Mesothelial cell of epicardium (in vitro differentiated cells): Measurements from ENCODE around the gene CDON. TPM values are rescaled to one million over a fixed set of nuclear protein-coding genes. Genes with fewer than 3 reads are reported as not detected.
"Not testable (repeated sequence)": the region's sequence is repeated elsewhere in the genome, so short reads cannot be mapped to it uniquely, and the experiment has no call there.

Experiments
- DNase-seq, 2 experiments: peaks; one replicate each; pipeline ENCODE4 v3.0.0; 2021; ENCODE audit warnings: low spot score in 2 of 2; ENCODE audit not compliant: unreplicated experiment in 2 of 2
- H3K27ac Mint-ChIP-seq: 2 replicates; pipeline ENCODE4 v1.8.0; 2021; ENCODE audit warnings: mixed read lengths
- H3K27me3 Mint-ChIP-seq: 2 replicates; pipeline ENCODE4 v1.8.0; 2021; ENCODE audit warnings: low read depth, mixed read lengths
- H3K36me3 Mint-ChIP-seq: 2 replicates; pipeline ENCODE4 v1.8.0; 2021; ENCODE audit warnings: mixed read lengths
- H3K4me1 Mint-ChIP-seq: 2 replicates; pipeline ENCODE4 v1.8.0; 2021; ENCODE audit warnings: mixed read lengths
- H3K4me3 Mint-ChIP-seq: 2 replicates; pipeline ENCODE4 v1.8.0; 2021; ENCODE audit warnings: mild to moderate bottlenecking, moderate library complexity, mixed read lengths
- H3K9me3 Mint-ChIP-seq: 2 replicates; pipeline ENCODE4 v1.8.0; 2021; ENCODE audit warnings: mixed read lengths
- total RNA-seq: library from RNA; stranded (reverse); gene quantifications from 3 replicates; pipeline ENCODE4 v1.2.1, GENCODE V29; 2021
- TF ChIP-seq, protein P1 (sequence below): fragments of 200-600 bp; sonication (generic); IDR thresholded peaks from one replicate; pipeline ENCODE4 v1.5.0; 2021; ENCODE audit warnings: antibody characterized with exemption; ENCODE audit not compliant: unreplicated experiment

The CDON gene
- total RNA-seq, 1 donor from 2014 or later: 165 TPM

- peaks cover 20% of the 10 kb centered on the region for H3K4me1 Mint-ChIP-seq
- peaks cover 49% of the 10 kb centered on the region for H3K36me3 Mint-ChIP-seq
- no peak for DNase-seq
- no peak overlapping the region for H3K4me3 Mint-ChIP-seq
- TF ChIP-seq, protein P1, sequence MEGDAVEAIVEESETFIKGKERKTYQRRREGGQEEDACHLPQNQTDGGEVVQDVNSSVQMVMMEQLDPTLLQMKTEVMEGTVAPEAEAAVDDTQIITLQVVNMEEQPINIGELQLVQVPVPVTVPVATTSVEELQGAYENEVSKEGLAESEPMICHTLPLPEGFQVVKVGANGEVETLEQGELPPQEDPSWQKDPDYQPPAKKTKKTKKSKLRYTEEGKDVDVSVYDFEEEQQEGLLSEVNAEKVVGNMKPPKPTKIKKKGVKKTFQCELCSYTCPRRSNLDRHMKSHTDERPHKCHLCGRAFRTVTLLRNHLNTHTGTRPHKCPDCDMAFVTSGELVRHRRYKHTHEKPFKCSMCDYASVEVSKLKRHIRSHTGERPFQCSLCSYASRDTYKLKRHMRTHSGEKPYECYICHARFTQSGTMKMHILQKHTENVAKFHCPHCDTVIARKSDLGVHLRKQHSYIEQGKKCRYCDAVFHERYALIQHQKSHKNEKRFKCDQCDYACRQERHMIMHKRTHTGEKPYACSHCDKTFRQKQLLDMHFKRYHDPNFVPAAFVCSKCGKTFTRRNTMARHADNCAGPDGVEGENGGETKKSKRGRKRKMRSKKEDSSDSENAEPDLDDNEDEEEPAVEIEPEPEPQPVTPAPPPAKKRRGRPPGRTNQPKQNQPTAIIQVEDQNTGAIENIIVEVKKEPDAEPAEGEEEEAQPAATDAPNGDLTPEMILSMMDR: no peak
- no peaks in the 10 kb centered on the region for H3K27me3 Mint-ChIP-seq
- no peaks in the 10 kb centered on the region for H3K9me3 Mint-ChIP-seq
- H3K27ac Mint-ChIP-seq: peak overlapping the region; percentile 55
Measured at GRCh38 chr11:125987066-125987641, 75.5 kb downstream of the CDON start.

DNA sequence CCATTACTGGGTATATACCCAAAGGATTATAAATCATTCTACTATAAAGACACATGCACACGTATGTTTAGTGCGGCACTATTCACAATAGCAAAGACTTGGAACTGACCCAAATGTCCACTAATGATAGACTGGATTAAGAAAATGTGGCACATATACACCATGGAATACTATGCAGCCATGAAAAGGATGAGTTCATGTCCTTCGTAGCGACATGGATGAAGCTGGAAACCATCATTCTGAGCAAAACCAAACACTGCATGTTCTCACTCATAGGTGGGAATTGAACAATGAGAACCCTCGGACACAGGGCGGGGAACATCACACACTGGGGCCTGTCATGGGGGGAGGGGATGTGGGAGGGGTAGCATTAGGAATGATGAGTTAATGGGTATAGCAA, 76.7 kb downstream of the CDON start:
- H3K27ac Mint-ChIP-seq, DNase-seq, H3K9me3 Mint-ChIP-seq, H3K4me3 Mint-ChIP-seq, H3K27me3 Mint-ChIP-seq: not testable (repeated sequence)
- Mint-ChIP-seq H3K36me3 (peaks cover 53% of the 10 kb centered on the region), H3K4me1 (peaks cover 17% of the 10 kb centered on the region)

- no peak for DNase-seq
- Mint-ChIP-seq H3K27me3 (no peaks in the 10 kb centered on the region), H3K27ac (no peak overlapping the region), H3K36me3 (peaks cover 48% of the 10 kb centered on the region), H3K4me3 (no peak overlapping the region), H3K4me1 (peaks cover 20% of the 10 kb centered on the region), H3K9me3 (no peaks in the 10 kb centered on the region)
- TF ChIP-seq, protein P1: no peak
Measured at GRCh38 chr11:125982348-125982730, 80.3 kb downstream of the CDON start.

GRCh38 chr11:125980436-125980835, 82.2 kb downstream of the CDON start:
- no peak overlapping the region for H3K27ac Mint-ChIP-seq
- no peak overlapping the region for H3K4me3 Mint-ChIP-seq
- H3K27me3 Mint-ChIP-seq: no peaks in the 10 kb centered on the region
- H3K4me1 Mint-ChIP-seq: peaks cover 16% of the 10 kb centered on the region
- DNase-seq: no peak
- TF ChIP-seq, protein P1: no peak
- H3K36me3 Mint-ChIP-seq: peaks cover 49% of the 10 kb centered on the region
- no peaks in the 10 kb centered on the region for H3K9me3 Mint-ChIP-seq

- Mint-ChIP-seq H3K4me3 (no peak overlapping the region), H3K4me1 (peaks cover 16% of the 10 kb centered on the region), H3K36me3 (peaks cover 49% of the 10 kb centered on the region), H3K27me3 (no peaks in the 10 kb centered on the region), H3K9me3 (no peaks in the 10 kb centered on the region), H3K27ac (peak overlapping the region; percentile 1)
- TF ChIP-seq, protein P1: no peak
- no peak for DNase-seq
Measured at GRCh38 chr11:125979511-125979910, 83.2 kb downstream of the CDON start.

DNA sequence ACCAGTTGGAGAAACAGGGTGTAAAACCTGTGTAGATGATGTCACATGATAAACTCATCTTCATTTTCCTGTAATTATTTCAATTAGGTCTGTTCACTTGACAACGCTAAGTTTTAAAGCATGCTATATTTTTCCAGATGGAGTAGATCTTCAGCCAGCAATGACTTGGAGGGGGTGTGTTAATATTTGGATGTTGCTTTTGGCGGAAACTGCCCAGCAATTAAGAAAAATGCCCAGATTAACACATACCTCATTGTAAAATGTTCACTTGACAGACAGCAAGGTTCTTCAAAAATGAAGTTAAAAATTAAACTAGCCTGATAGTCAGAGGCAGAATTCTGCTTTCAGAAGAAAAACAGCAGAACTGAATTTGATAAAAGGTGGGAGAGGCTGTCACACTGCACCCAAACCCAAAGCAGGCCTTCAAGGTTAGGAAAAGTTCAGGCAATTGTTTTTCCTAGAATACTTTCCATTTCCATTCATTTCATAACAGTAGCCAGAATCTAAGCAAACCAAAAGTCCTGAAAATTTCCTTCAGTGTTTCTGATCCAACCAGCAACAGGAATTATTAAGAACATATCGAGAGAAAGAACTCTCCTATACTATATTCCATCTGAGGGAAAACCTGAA, 83.8 kb downstream of the CDON start:
- H3K36me3 Mint-ChIP-seq: peaks cover 51% of the 10 kb centered on the region
- TF ChIP-seq, protein P1: no peak
- peaks cover 16% of the 10 kb centered on the region for H3K4me1 Mint-ChIP-seq
- H3K4me3 Mint-ChIP-seq: no peak overlapping the region
- peak overlapping the region; percentile 14 for H3K27ac Mint-ChIP-seq
- no peaks in the 10 kb centered on the region for H3K27me3 Mint-ChIP-seq
- H3K9me3 Mint-ChIP-seq: no peaks in the 10 kb centered on the region
- no peak for DNase-seq
